Activated T-cell treated with anti-CD3 and anti-CD28 coated beads, Interleukin-2, amount 50 U/mL, for 72 hours (primary cell): Measurements from ENCODE around the gene DAG1. TPM values are rescaled to one million over a fixed set of nuclear protein-coding genes. Genes with fewer than 3 reads are reported as not detected.
"Not testable (repeated sequence)": the region's sequence is repeated elsewhere in the genome, so short reads cannot be mapped to it uniquely, and the experiment has no call there.

Experiments used
- ATAC-seq, 2 donors: fragments of 150-1000 bp; cut with Tn5 transposase; replicated peaks in 1 of 2; 2 replicates each; pipeline ENCODE4 v1.10.0; 2021; ENCODE audit warnings: moderate library complexity in 2 of 2, mild to moderate bottlenecking in 1 of 2
- DNase-seq, 2 donors: peaks; one replicate each; pipeline ENCODE4 v3.0.0; 2021 to 2022; ENCODE audit warnings: mixed read lengths in 1 of 2
- H3K27ac Mint-ChIP-seq: one replicate; pipeline ENCODE4 v1.8.0; 2022; ENCODE audit warnings: mild to moderate bottlenecking, moderate library complexity, mixed read lengths
- H3K27me3 Mint-ChIP-seq: one replicate; pipeline ENCODE4 v1.8.0; 2022; ENCODE audit warnings: low read depth, mixed read lengths
- H3K36me3 Mint-ChIP-seq, 2 donors: one replicate each; pipeline ENCODE4 v1.8.0; 2022; ENCODE audit warnings: mixed read lengths in 2 of 2, mild to moderate bottlenecking in 1 of 2; ENCODE audit not compliant: insufficient read depth in 2 of 2
- H3K4me1 Mint-ChIP-seq: one replicate; pipeline ENCODE4 v1.8.0; 2022; ENCODE audit warnings: low read depth, mixed read lengths
- H3K4me3 Mint-ChIP-seq, 2 donors: one replicate each; pipeline ENCODE4 v1.8.0; 2022; ENCODE audit warnings: mild to moderate bottlenecking in 2 of 2, mixed read lengths in 2 of 2, moderate library complexity in 2 of 2
- H3K9me3 Mint-ChIP-seq, 2 donors: one replicate each; pipeline ENCODE4 v1.8.0; 2022; ENCODE audit warnings: mixed read lengths in 2 of 2
- total RNA-seq, 2 donors: library from RNA; stranded (reverse); gene quantifications; one replicate each; pipeline ENCODE4 v1.2.3, GENCODE V29; 2022

The DAG1 gene
- total RNA-seq, 2 donors from 2014 or later = 9.1 to 10.3 TPM

DNA sequence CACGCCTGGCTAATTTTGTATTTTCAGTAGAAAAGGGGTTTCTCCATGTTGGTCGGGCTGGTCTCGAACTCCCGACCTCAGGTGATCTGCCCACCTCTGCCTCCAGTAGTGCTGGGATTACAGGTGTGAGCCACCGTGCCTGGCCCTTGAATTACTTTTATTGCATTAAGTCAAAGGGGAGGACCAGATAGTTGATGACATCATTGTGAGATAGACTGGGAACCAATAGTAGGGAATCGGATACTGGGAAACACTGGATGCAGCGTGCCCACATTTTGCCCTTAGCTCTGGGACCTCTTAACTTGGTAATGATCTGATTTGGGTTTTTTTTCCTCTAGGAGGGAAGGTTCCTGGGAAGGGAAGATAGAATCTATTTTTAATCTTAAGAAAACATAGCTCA, 19.2 kb downstream of the DAG1 start:
- H3K27ac Mint-ChIP-seq = no peak overlapping the region
- peaks cover 4% of the 10 kb centered on the region for H3K4me1 Mint-ChIP-seq
- no peaks in the 10 kb centered on the region for H3K27me3 Mint-ChIP-seq
- H3K36me3 Mint-ChIP-seq = peaks cover 0 to 2% of the 10 kb centered on the region in 2 donors
- H3K9me3 Mint-ChIP-seq = no peaks in the 10 kb centered on the region
- ATAC-seq (no peak), DNase-seq (no peak)
- H3K4me3 Mint-ChIP-seq = no peak overlapping the region

DNA sequence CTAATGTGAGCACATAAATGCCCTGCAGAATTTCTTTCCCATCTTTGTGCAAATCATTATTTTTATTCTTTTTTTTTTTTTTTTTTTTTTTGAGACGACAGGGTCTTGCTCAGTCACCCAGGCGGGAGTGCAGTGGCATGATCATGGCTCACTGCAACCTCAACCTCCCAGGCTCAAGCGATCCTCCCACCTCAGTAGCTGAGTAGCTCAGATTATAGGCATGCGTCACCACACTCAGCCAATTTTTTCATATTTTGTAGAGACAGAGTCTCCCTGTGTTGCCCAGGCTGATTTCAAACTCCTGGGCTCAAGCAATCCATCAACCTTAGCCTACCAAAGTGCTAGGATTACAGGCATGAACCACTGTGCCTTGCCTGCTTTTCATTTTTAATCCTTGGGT, 22.9 kb downstream of the DAG1 start:
- H3K27ac Mint-ChIP-seq = no peak overlapping the region

GRCh38 chr3:49493901-49494300, 23.8 kb downstream of the DAG1 start:
- peaks cover 0 to 2% of the 10 kb centered on the region in 2 donors for H3K36me3 Mint-ChIP-seq
- DNase-seq = no peak
- no peak overlapping the region for H3K27ac Mint-ChIP-seq
- no peaks in the 10 kb centered on the region for H3K27me3 Mint-ChIP-seq
- no peak overlapping the region for H3K4me3 Mint-ChIP-seq
- ATAC-seq = no peak
- no peaks in the 10 kb centered on the region for H3K9me3 Mint-ChIP-seq
- peaks cover 8% of the 10 kb centered on the region for H3K4me1 Mint-ChIP-seq

More for the DNA sequence above, 22.9 kb downstream of the DAG1 start:
- no peak overlapping the region for H3K4me3 Mint-ChIP-seq
- no peak for ATAC-seq
- H3K9me3 Mint-ChIP-seq = no peaks in the 10 kb centered on the region
- H3K27me3 Mint-ChIP-seq = no peaks in the 10 kb centered on the region
- H3K4me1 Mint-ChIP-seq = peaks cover 8% of the 10 kb centered on the region
- H3K36me3 Mint-ChIP-seq = peaks cover 0 to 2% of the 10 kb centered on the region in 2 donors
- no peak for DNase-seq

- Mint-ChIP-seq H3K4me1 (peaks cover 8% of the 10 kb centered on the region), H3K36me3 (peaks cover 0 to 2% of the 10 kb centered on the region in 2 donors), H3K27me3 (no peaks in the 10 kb centered on the region), H3K27ac (no peak overlapping the region), H3K4me3 (no peak overlapping the region), H3K9me3 (no peaks in the 10 kb centered on the region)
- DNase-seq (no peak), ATAC-seq (no peak)
Measured at GRCh38 chr3:49495023-49495422, 25.0 kb downstream of the DAG1 start.

DNA sequence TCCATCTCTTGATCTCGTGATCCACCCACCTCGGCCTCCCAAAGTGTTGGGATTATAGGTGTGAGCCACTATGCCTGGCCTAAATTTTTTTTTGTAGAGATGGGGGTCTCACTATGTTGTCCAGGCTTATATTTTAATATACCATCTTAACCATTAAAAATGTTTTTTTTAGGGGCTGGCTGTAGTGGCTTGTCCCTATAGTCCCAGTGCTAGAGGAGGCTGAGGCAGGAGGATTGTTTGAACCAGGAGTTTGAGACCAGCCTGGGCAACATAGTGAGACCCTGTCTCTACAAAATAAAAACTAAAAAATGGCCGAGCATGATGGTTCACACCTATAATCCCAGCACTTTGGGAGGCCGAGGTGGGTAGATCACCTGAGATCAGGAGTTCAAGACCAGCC, 26.8 kb downstream of the DAG1 start:
- ATAC-seq, H3K4me3 Mint-ChIP-seq, H3K27me3 Mint-ChIP-seq, H3K27ac Mint-ChIP-seq, H3K36me3 Mint-ChIP-seq, H3K9me3 Mint-ChIP-seq, DNase-seq: not testable (repeated sequence)
- peaks cover 15% of the 10 kb centered on the region for H3K4me1 Mint-ChIP-seq

GRCh38 chr3:49497606-49498005, 27.5 kb downstream of the DAG1 start:
- Mint-ChIP-seq H3K27ac (no peak overlapping the region), H3K27me3 (no peaks in the 10 kb centered on the region), H3K4me3 (no peak overlapping the region), H3K4me1 (peaks cover 15% of the 10 kb centered on the region), H3K9me3 (no peaks in the 10 kb centered on the region), H3K36me3 (peaks cover 0 to 2% of the 10 kb centered on the region in 2 donors)
- ATAC-seq (no peak), DNase-seq (no peak)

GRCh38 chr3:49498239-49498638, 28.2 kb downstream of the DAG1 start:
- Mint-ChIP-seq H3K4me3 (no peak overlapping the region), H3K4me1 (peaks cover 20% of the 10 kb centered on the region), H3K36me3 (peaks cover 2 to 3% of the 10 kb centered on the region in 2 donors), H3K27me3 (no peaks in the 10 kb centered on the region), H3K9me3 (no peaks in the 10 kb centered on the region), H3K27ac (no peak overlapping the region)
- ATAC-seq (no peak), DNase-seq (no peak)

DNA sequence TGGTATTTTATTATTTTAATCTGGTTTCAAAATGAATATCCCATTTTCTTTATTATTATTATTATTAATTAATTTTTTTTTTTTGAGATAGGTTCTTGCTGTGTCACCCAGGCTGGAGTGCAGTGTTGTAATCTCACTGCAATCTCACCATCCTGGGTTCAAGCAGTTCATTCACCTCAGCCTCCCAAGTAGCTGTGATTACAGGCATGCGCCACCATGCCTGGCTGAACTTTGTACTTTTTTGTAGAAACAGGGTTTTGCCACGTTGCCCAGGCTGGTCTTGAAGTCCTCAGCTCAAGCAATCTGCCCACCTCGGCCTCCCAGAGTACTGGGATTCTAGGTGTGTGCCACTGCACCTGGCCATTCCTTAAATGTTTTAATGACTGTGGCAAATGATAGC, 28.6 kb downstream of the DAG1 start:
- H3K9me3 Mint-ChIP-seq = no peaks in the 10 kb centered on the region
- no peaks in the 10 kb centered on the region for H3K27me3 Mint-ChIP-seq
- no peak overlapping the region for H3K27ac Mint-ChIP-seq
- peaks cover 2 to 4% of the 10 kb centered on the region in 2 donors for H3K36me3 Mint-ChIP-seq
- no peak for ATAC-seq
- peaks cover 21% of the 10 kb centered on the region for H3K4me1 Mint-ChIP-seq
- DNase-seq = no peak
- no peak overlapping the region for H3K4me3 Mint-ChIP-seq

DNA sequence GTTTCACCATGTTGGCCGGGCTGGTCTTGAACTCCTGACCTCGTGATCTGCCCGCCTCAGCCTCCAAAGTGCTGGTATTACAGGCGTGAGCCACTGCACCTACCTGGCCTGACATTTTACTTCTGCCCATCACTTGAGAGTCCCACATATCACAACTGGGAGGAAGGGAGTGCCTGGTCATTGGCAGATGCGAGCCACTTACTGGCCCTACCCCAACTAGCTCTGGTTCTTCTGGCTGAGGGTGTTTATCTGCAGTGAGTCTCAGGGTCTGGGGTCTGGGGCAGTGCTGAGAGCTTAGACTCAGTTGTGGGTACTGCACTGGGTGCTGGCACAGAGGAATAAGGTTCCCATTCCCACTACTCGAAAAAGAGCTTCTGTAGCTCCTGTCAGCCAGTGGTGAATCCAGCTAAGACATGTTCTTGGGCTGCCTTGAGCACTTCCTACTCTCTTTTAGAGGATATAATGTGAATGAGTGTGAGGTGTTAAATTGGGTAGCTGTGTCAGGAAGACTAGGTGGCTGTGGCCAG, 30.2 kb downstream of the DAG1 start:
- ATAC-seq (no peak), DNase-seq (no peak)
- Mint-ChIP-seq H3K36me3 (peaks cover 0 to 4% of the 10 kb centered on the region in 2 donors), H3K27ac (no peak overlapping the region), H3K4me3 (no peak overlapping the region), H3K27me3 (no peaks in the 10 kb centered on the region), H3K4me1 (peaks cover 21% of the 10 kb centered on the region), H3K9me3 (no peaks in the 10 kb centered on the region)

DNA sequence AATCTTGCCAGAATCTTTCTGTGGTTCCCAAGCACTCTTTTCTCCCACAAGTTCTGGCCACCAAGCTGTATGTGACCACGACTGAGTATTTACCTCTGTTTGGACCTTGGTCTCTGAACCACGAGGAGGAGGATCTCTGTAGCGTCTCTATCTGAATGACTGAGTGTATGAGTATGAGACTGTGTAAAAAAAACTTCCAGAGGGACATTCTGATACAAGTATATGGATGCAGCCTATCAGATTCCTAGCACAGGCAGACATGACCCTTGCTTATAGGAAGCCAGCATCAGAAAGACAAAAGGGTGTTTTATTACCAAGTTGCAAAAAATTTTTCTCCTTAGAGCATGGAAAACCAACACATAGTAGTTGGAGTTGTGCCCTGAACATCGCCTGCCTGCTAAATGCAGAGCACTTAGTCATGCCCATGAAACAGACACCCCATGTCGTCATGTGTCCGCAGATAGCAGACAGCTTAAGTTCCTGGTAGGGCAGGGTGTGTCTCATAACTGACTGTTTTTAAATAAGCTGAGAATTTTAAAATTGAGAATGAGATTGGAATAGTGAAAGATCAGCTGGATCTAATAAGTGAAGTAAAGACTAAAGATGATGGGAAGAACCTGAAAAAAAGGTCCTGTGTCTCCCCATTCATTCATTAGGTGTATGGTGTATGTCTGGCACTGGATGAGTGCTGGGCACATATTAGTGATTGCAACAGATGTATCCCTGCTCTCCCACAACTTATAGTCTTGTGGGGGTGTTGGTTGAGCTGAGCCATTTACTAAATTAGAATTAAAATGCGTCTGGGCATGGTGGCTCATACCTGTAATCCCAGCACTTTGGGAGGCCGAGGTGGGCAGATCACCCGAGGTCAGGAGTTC, 30.9 kb downstream of the DAG1 start:
- H3K4me3 Mint-ChIP-seq = no peak overlapping the region
- H3K9me3 Mint-ChIP-seq = no peaks in the 10 kb centered on the region
- peaks cover 21% of the 10 kb centered on the region for H3K4me1 Mint-ChIP-seq
- H3K36me3 Mint-ChIP-seq = peaks cover 0 to 4% of the 10 kb centered on the region in 2 donors
- DNase-seq = peak in 1 of 2 donors; percentile 5
- H3K27me3 Mint-ChIP-seq = no peaks in the 10 kb centered on the region
- ATAC-seq = peak; percentile 29 to 58
- H3K27ac Mint-ChIP-seq = peak overlapping the region; percentile 66

DNA sequence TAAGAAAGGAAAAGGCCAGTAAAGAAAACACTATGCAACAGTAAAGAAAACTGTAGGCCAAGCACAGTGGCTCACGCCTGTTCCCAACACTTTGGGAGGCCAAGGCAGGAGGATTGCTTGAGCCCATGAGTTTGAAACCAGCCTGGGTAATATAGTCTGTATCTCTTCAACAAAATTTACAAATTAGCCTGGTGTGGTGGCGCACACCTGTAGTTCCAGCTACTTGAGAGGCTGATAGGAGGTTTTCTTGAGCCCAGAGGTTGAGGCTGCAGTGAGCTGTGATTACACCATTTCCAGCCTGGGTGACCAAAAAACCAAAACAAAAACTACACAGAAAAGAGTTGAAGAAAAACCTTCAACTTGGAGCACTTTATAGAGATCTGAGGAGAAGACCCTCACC, 31.8 kb downstream of the DAG1 start:
- Mint-ChIP-seq H3K4me3 (no peak overlapping the region), H3K36me3 (peaks cover 0 to 4% of the 10 kb centered on the region in 2 donors)

GRCh38 chr3:49506906-49507305, 36.8 kb downstream of the DAG1 start:
- Mint-ChIP-seq H3K36me3 (peaks cover 0 to 5% of the 10 kb centered on the region in 2 donors), H3K4me3 (no peak overlapping the region), H3K9me3 (no peaks in the 10 kb centered on the region), H3K27ac (no peak overlapping the region), H3K27me3 (no peaks in the 10 kb centered on the region), H3K4me1 (peaks cover 13% of the 10 kb centered on the region)
- no peak for DNase-seq
- ATAC-seq = no peak

More for the DNA sequence above, 31.8 kb downstream of the DAG1 start:
- ATAC-seq (no peak), DNase-seq (no peak)
- no peaks in the 10 kb centered on the region for H3K27me3 Mint-ChIP-seq
- H3K27ac Mint-ChIP-seq = no peak overlapping the region
- H3K9me3 Mint-ChIP-seq = no peaks in the 10 kb centered on the region
- peaks cover 21% of the 10 kb centered on the region for H3K4me1 Mint-ChIP-seq

DNA sequence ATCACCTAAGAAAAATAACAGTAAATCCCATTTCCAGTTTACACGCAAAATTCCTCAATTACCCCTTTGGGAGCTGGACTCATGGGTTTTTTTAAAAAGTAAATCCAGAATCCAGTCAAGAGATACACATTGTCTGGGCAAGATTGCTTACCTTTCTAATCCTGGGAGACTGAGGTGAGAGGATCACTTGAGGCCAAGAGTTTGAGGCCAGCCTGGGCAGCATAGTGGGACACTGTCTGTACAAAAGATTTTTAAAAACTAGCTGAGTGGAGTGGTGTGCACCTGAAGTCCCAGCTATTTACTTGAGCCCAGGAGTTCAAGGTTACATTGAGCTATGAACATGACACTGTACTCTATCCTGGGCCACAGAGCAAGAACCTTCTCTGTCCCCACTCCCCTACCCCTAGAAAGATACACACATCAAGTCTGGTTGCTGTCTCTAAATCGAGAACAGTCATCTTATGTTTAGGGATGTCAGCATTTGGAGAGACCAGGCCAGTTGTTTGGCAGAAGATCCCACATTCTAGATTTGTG, 39.0 kb downstream of the DAG1 start:
- H3K4me1 Mint-ChIP-seq = peaks cover 3% of the 10 kb centered on the region
- no peaks in the 10 kb centered on the region for H3K9me3 Mint-ChIP-seq
- H3K27me3 Mint-ChIP-seq = no peaks in the 10 kb centered on the region
- ATAC-seq (no peak), DNase-seq (no peak)
- peak overlapping the region; percentile 47 for H3K27ac Mint-ChIP-seq
- peaks cover 1 to 8% of the 10 kb centered on the region in 2 donors for H3K36me3 Mint-ChIP-seq
- H3K4me3 Mint-ChIP-seq = no peak overlapping the region
